Caco-2 (cell line): ENCODE results near the gene MRGPRF. TPM values are rescaled to one million over a fixed set of nuclear protein-coding genes. Genes with fewer than 3 reads are reported as not detected.

ENCODE experiments used
- BruUV-seq: library from RNA; stranded (reverse); fragments of 400-500 nt; replicated peaks from 2 replicates; lab custom pipeline; 2021; lab: Mats Ljungman, UMichigan
- CTCF ChIA-PET: fragments of 300-600 bp; sonication (Branson Sonifier 250); formaldehyde crosslinking; loops from one replicate; lab custom pipeline; 2022; ENCODE audit warnings: antibody characterized with exemption; lab: Charles Lee
- POLR2A ChIA-PET: fragments of 300-600 bp; sonication (Branson Sonifier 250); formaldehyde crosslinking; loops from one replicate; lab custom pipeline; 2022; ENCODE audit warnings: antibody characterized with exemption; lab: Charles Lee
- DNase-seq, 2 experiments: peaks; one replicate each; pipeline versions ENCODE4 v3.0.0 to v3.0.0-alpha.2; 2020 to 2022
- H3K27me3 ChIP-seq: replicated peaks from 2 replicates; pipeline ENCODE4 v1.6.0; 2011; ENCODE audit warnings: low read length; ENCODE audit not compliant: control insufficient read depth, insufficient read depth
- H3K36me3 ChIP-seq: 2 replicates; pipeline ENCODE4 v1.5.1; 2011; ENCODE audit warnings: low read length; ENCODE audit not compliant: control insufficient read depth, insufficient read depth
- H3K4me1 ChIP-seq: fragments of 250-450 bp; sonication (Bioruptor Pico); 2 replicates; pipeline ENCODE4 v1.5.1; 2020; ENCODE audit warnings: mild to moderate bottlenecking
- H3K4me3 ChIP-seq: 2 replicates; pipeline ENCODE4 v1.5.1; 2011; ENCODE audit warnings: low read depth, mild to moderate bottlenecking, control low read depth, low read length
- H3K9me3 ChIP-seq: fragments of 250-450 bp; sonication (Bioruptor Pico); 2 replicates; pipeline ENCODE4 v1.5.1; 2020; ENCODE audit warnings: mild to moderate bottlenecking, moderate library complexity
- H3K27ac Mint-ChIP-seq: one replicate; pipeline ENCODE4 v1.8.0; 2022; ENCODE audit warnings: mixed read lengths; ENCODE audit not compliant: unreplicated experiment
- H3K27me3 Mint-ChIP-seq: one replicate; pipeline ENCODE4 v1.8.0; 2022; ENCODE audit warnings: mixed read lengths; ENCODE audit not compliant: insufficient read depth, unreplicated experiment
- H3K36me3 Mint-ChIP-seq: one replicate; pipeline ENCODE4 v1.8.0; 2022; ENCODE audit warnings: mild to moderate bottlenecking, mixed read lengths; ENCODE audit not compliant: insufficient read depth, unreplicated experiment
- H3K4me1 Mint-ChIP-seq: one replicate; pipeline ENCODE4 v1.8.0; 2022; ENCODE audit warnings: low read depth, mixed read lengths; ENCODE audit not compliant: unreplicated experiment
- H3K4me3 Mint-ChIP-seq: one replicate; pipeline ENCODE4 v1.8.0; 2022; ENCODE audit warnings: mild to moderate bottlenecking, moderate library complexity, mixed read lengths; ENCODE audit not compliant: unreplicated experiment
- H3K9me3 Mint-ChIP-seq: one replicate; pipeline ENCODE4 v1.8.0; 2022; ENCODE audit warnings: mixed read lengths; ENCODE audit not compliant: unreplicated experiment
- CTCF ChIP-seq, 2 experiments: fragments of 200-600 bp in 1 of 2; IDR thresholded peaks; 1 replicate in 1 of 2; 2 replicates in 1 of 2; pipeline versions ENCODE4 v1.5.1 to v1.8.0; 2011 to 2022; ENCODE audit warnings: antibody characterized with exemption in 1 of 2, control low read depth in 1 of 2, inconsistent platforms in 1 of 2, low read depth in 1 of 2, low read length in 1 of 2, mild to moderate bottlenecking in 1 of 2, moderate library complexity in 1 of 2; ENCODE audit not compliant: insufficient read depth in 1 of 2, severe bottlenecking in 1 of 2, unreplicated experiment in 1 of 2
- intact Hi-C: fragments of 100-400 bp; cut with micrococcal nuclease; formaldehyde crosslinking; loops from one replicate; pipeline ENCODE4 v1.10.0; 2022; ENCODE audit not compliant: unreplicated experiment
- total RNA-seq: library from RNA; stranded (reverse); gene quantifications from 2 replicates; pipeline ENCODE4 v1.2.3, GENCODE V29; 2022

Gene MRGPRF
- total RNA-seq, 1 experiment from 2014 or later = 0.14 TPM

GRCh38 chr11:68961245-68961644 is 51.8 kb downstream of the MRGPRF start:
- BruUV-seq = no TSS peak
- no peaks in the 10 kb centered on the region for H3K4me1 Mint-ChIP-seq
- H3K9me3 Mint-ChIP-seq = no peaks in the 10 kb centered on the region
- peaks cover 3% of the 10 kb centered on the region for H3K27me3 Mint-ChIP-seq
- Histone ChIP-seq H3K27me3 (no peaks in the 10 kb centered on the region), H3K9me3 (no peaks in the 10 kb centered on the region), H3K4me1 (no peaks in the 10 kb centered on the region), H3K4me3 (no peak overlapping the region), H3K36me3 (no peaks in the 10 kb centered on the region)
- TF ChIP-seq CTCF (IDR thresholded peaks at IDR 0.05; ENCODE audit: insufficient read depth in 1 of 2, low read depth in 1 of 2, low read length in 1 of 2, severe bottlenecking in 1 of 2, unreplicated experiment in 1 of 2) = no peak
- ChIA-PET CTCF (no interaction called here), POLR2A (no interaction called here)
- H3K27ac Mint-ChIP-seq = no peak overlapping the region
- H3K4me3 Mint-ChIP-seq = no peak overlapping the region
- intact Hi-C loops = no loop called here
- no peak for DNase-seq
- no peaks in the 10 kb centered on the region for H3K36me3 Mint-ChIP-seq

- BruUV-seq = no TSS peak
- Mint-ChIP-seq H3K4me1 (no peaks in the 10 kb centered on the region), H3K9me3 (no peaks in the 10 kb centered on the region), H3K27ac (no peak overlapping the region), H3K27me3 (peaks cover 3% of the 10 kb centered on the region), H3K36me3 (no peaks in the 10 kb centered on the region), H3K4me3 (no peak overlapping the region)
- Histone ChIP-seq H3K36me3 (no peaks in the 10 kb centered on the region), H3K27me3 (no peaks in the 10 kb centered on the region), H3K4me1 (no peaks in the 10 kb centered on the region), H3K9me3 (no peaks in the 10 kb centered on the region), H3K4me3 (no peak overlapping the region)
- intact Hi-C loops = no loop called here
- POLR2A ChIA-PET = no interaction called here
- TF ChIP-seq CTCF (IDR thresholded peaks at IDR 0.05; ENCODE audit: insufficient read depth in 1 of 2, low read depth in 1 of 2, low read length in 1 of 2, severe bottlenecking in 1 of 2, unreplicated experiment in 1 of 2) = no peak
- no peak for DNase-seq
- CTCF ChIA-PET = interaction anchor here (0.6 kb wide), 1 partner anchor 127 kb away, joined by 3 read pairs; no protein-coding TSS in a partner anchor
These were observed 52.6 kb downstream of the MRGPRF start for GRCh38 chr11:68960294-68961071.

GRCh38 chr11:68959465-68960293 is 53.4 kb downstream of the MRGPRF start:
- Mint-ChIP-seq H3K36me3 (no peaks in the 10 kb centered on the region), H3K4me1 (no peaks in the 10 kb centered on the region), H3K4me3 (no peak overlapping the region), H3K27me3 (peaks cover 3% of the 10 kb centered on the region), H3K27ac (no peak overlapping the region), H3K9me3 (no peaks in the 10 kb centered on the region)
- H3K4me1 ChIP-seq = no peaks in the 10 kb centered on the region
- ChIA-PET CTCF (interaction anchor here (0.6 kb wide), 1 partner anchor 127 kb away, joined by 3 read pairs; no protein-coding TSS in a partner anchor), POLR2A (no interaction called here)
- H3K9me3 ChIP-seq = no peaks in the 10 kb centered on the region
- DNase-seq = no peak
- no TSS peak for BruUV-seq
- no peaks in the 10 kb centered on the region for H3K36me3 ChIP-seq
- intact Hi-C loops = no loop called here
- TF ChIP-seq CTCF (IDR thresholded peaks at IDR 0.05; ENCODE audit: insufficient read depth in 1 of 2, low read depth in 1 of 2, low read length in 1 of 2, severe bottlenecking in 1 of 2, unreplicated experiment in 1 of 2) = no peak
- H3K27me3 ChIP-seq = no peaks in the 10 kb centered on the region
- no peak overlapping the region for H3K4me3 ChIP-seq
